Effector memory CD4-positive, alpha-beta T cell (primary cell): ENCODE data around the gene RASAL1.
A peak's percentile ranks its signal among the peaks of the same experiment; 100 is the strongest.

Experiments
- DNase-seq, 3 donors: peaks; one replicate each; pipeline ENCODE4 v3.0.0-alpha.2; 2020
- H3K27ac ChIP-seq: 2 replicates; pipeline ENCODE4 v1.7.0; 2013; ENCODE audit warnings: mild to moderate bottlenecking, low read length, moderate library complexity; ENCODE audit not compliant: insufficient read depth, poor library complexity, severe bottlenecking
- H3K27me3 ChIP-seq: replicated peaks from 2 replicates; pipeline ENCODE4 v1.7.0; 2013; ENCODE audit warnings: mild to moderate bottlenecking, low read length; ENCODE audit not compliant: insufficient read depth, control insufficient read depth, poor library complexity, severe bottlenecking
- H3K36me3 ChIP-seq: 2 replicates; pipeline ENCODE4 v1.7.0; 2013; ENCODE audit warnings: mild to moderate bottlenecking, low read length, moderate library complexity; ENCODE audit not compliant: control insufficient read depth, insufficient read depth
- H3K4me1 ChIP-seq: 2 replicates; pipeline ENCODE4 v1.7.0; 2013; ENCODE audit warnings: low read length, mild to moderate bottlenecking; ENCODE audit not compliant: control insufficient read depth, insufficient read depth, poor library complexity, severe bottlenecking
- H3K4me3 ChIP-seq: 2 replicates; pipeline ENCODE4 v1.7.0; 2013; ENCODE audit warnings: low read length, low read depth, mild to moderate bottlenecking; ENCODE audit not compliant: insufficient read depth, poor library complexity, severe bottlenecking
- H3K9me3 ChIP-seq: 2 replicates; pipeline ENCODE4 v1.7.0; 2013; ENCODE audit warnings: mild to moderate bottlenecking, low read length, moderate library complexity; ENCODE audit not compliant: control insufficient read depth

Gene RASAL1

GRCh38 chr12:113161415-113162016 is 26.0 kb upstream of the RASAL1 start:
- peaks cover 77% of the 10 kb centered on the region for H3K36me3 ChIP-seq
- no peak for DNase-seq
- no peaks in the 10 kb centered on the region for H3K27me3 ChIP-seq
- H3K27ac ChIP-seq: no peak overlapping the region
- H3K4me3 ChIP-seq: no peak overlapping the region
- H3K4me1 ChIP-seq: no peaks in the 10 kb centered on the region
- no peaks in the 10 kb centered on the region for H3K9me3 ChIP-seq

- Histone ChIP-seq H3K4me1 (no peaks in the 10 kb centered on the region), H3K4me3 (no peak overlapping the region), H3K27ac (no peak overlapping the region), H3K36me3 (peaks cover 61% of the 10 kb centered on the region), H3K9me3 (no peaks in the 10 kb centered on the region), H3K27me3 (no peaks in the 10 kb centered on the region)
- no peak for DNase-seq
These were observed 24.4 kb upstream of the RASAL1 start for GRCh38 chr12:113159937-113160336.

GRCh38 chr12:113158439-113159203 is 23.1 kb upstream of the RASAL1 start:
- H3K27ac ChIP-seq: no peak overlapping the region
- H3K9me3 ChIP-seq: no peaks in the 10 kb centered on the region
- no peaks in the 10 kb centered on the region for H3K27me3 ChIP-seq
- no peak for DNase-seq
- H3K4me3 ChIP-seq: no peak overlapping the region
- peaks cover 54% of the 10 kb centered on the region for H3K36me3 ChIP-seq
- peaks cover 8% of the 10 kb centered on the region for H3K4me1 ChIP-seq

GRCh38 chr12:113157218-113157859 is 21.8 kb upstream of the RASAL1 start:
- H3K4me1 ChIP-seq: peaks cover 18% of the 10 kb centered on the region
- H3K27ac ChIP-seq: no peak overlapping the region
- DNase-seq: no peak
- H3K27me3 ChIP-seq: no peaks in the 10 kb centered on the region
- H3K4me3 ChIP-seq: no peak overlapping the region
- peaks cover 41% of the 10 kb centered on the region for H3K36me3 ChIP-seq
- no peaks in the 10 kb centered on the region for H3K9me3 ChIP-seq

- Histone ChIP-seq H3K27ac (no peak overlapping the region), H3K27me3 (no peaks in the 10 kb centered on the region), H3K36me3 (peaks cover 28% of the 10 kb centered on the region), H3K4me3 (no peak overlapping the region), H3K9me3 (no peaks in the 10 kb centered on the region), H3K4me1 (peaks cover 18% of the 10 kb centered on the region)
- no peak for DNase-seq
These were observed 20.1 kb upstream of the RASAL1 start for GRCh38 chr12:113155646-113156045.

- H3K27ac ChIP-seq: no peak overlapping the region
- H3K4me3 ChIP-seq: no peak overlapping the region
- peaks cover 18% of the 10 kb centered on the region for H3K4me1 ChIP-seq
- H3K9me3 ChIP-seq: no peaks in the 10 kb centered on the region
- H3K27me3 ChIP-seq: no peaks in the 10 kb centered on the region
- peaks cover 22% of the 10 kb centered on the region for H3K36me3 ChIP-seq
- no peak for DNase-seq
These were observed 19.5 kb upstream of the RASAL1 start for GRCh38 chr12:113155060-113155459.

GRCh38 chr12:113154351-113154973 is 18.9 kb upstream of the RASAL1 start:
- H3K4me3 ChIP-seq: peak overlapping the region; percentile 45
- no peaks in the 10 kb centered on the region for H3K27me3 ChIP-seq
- peaks cover 16% of the 10 kb centered on the region for H3K36me3 ChIP-seq
- DNase-seq: no peak
- no peak overlapping the region for H3K27ac ChIP-seq
- no peaks in the 10 kb centered on the region for H3K9me3 ChIP-seq
- peaks cover 18% of the 10 kb centered on the region for H3K4me1 ChIP-seq

GRCh38 chr12:113152835-113153814 is 17.6 kb upstream of the RASAL1 start:
- H3K27me3 ChIP-seq: no peaks in the 10 kb centered on the region
- H3K4me3 ChIP-seq: peak overlapping the region; percentile 64
- no peaks in the 10 kb centered on the region for H3K9me3 ChIP-seq
- peaks cover 3% of the 10 kb centered on the region for H3K36me3 ChIP-seq
- H3K27ac ChIP-seq: no peak overlapping the region
- H3K4me1 ChIP-seq: peaks cover 18% of the 10 kb centered on the region
- DNase-seq: peak; percentile 22 to 47 (median 43)

- no peak for DNase-seq
- no peaks in the 10 kb centered on the region for H3K27me3 ChIP-seq
- H3K4me3 ChIP-seq: peak overlapping the region; percentile 64
- H3K36me3 ChIP-seq: no peaks in the 10 kb centered on the region
- H3K9me3 ChIP-seq: no peaks in the 10 kb centered on the region
- H3K4me1 ChIP-seq: peaks cover 18% of the 10 kb centered on the region
- no peak overlapping the region for H3K27ac ChIP-seq
These were observed 16.8 kb upstream of the RASAL1 start for GRCh38 chr12:113152196-113152834.
